Adipose tissue (tissue), 3 donors: ENCODE results near the gene TRMT44. TPM values are rescaled to one million over a fixed set of nuclear protein-coding genes. Genes with fewer than 3 reads are reported as not detected.

Experiments used
- H3K27ac ChIP-seq: one replicate; pipeline ENCODE4 v1.5.1; 2013; ENCODE audit warnings: low read depth, low read length
- WGBS, 3 donors: extraction: QIAGEN DNeasy Blood & Tissue Kit; methylation state at CpG; one replicate each; pipeline ENCODE4 v1.1.7; 2013; 5-methylcytosine and 5-hydroxymethylcytosine counted together
- polyA plus RNA-seq, 3 donors: library from polyadenylated mRNA; stranded (reverse); fragments of 200-250 nt; gene quantifications; one replicate each; pipeline ENCODE4 v1.2.3, GENCODE V29; 2013
- donor health status: healthy with polysubstance abuse.
- donor health status: Bipolar disorder and iron deficiency.
- donor health status: healthy.

The TRMT44 gene
- polyA plus RNA-seq, 3 donors, result 4.5 to 11.9 (median 5.3) TPM

- H3K27ac ChIP-seq, result no peak overlapping the region
- WGBS, 3 donors, result 81 to 83% (median 82%) methylated on average over 9 of the region's 9 CpGs
These were observed 17.2 kb downstream of the TRMT44 start for GRCh38 chr4:8457646-8458252.

- no peak overlapping the region for H3K27ac ChIP-seq
- 88 to 89% (median 89%) methylated on average over 8 of the region's 8 CpGs for WGBS, 3 donors
These were observed 19.4 kb downstream of the TRMT44 start for GRCh38 chr4:8459867-8460445.

GRCh38 chr4:8461086-8461485 is 20.5 kb downstream of the TRMT44 start:
- 96% methylated on average over 6 of the region's 6 CpGs for WGBS, 3 donors
- H3K27ac ChIP-seq, result no peak overlapping the region

- WGBS, 3 donors, result 89 to 92% (median 90%) methylated on average over 6 of the region's 6 CpGs
- no peak overlapping the region for H3K27ac ChIP-seq
These were observed 21.0 kb downstream of the TRMT44 start for GRCh38 chr4:8461616-8462015.

- H3K27ac ChIP-seq, result no peak overlapping the region
- 89 to 97% (median 96%) methylated on average over 9 of the region's 9 CpGs for WGBS, 3 donors
These were observed 23.2 kb downstream of the TRMT44 start for GRCh38 chr4:8463811-8464210.

GRCh38 chr4:8464381-8464780 is 23.8 kb downstream of the TRMT44 start:
- H3K27ac ChIP-seq, result no peak overlapping the region
- WGBS, 3 donors, result 81 to 93% (median 90%) methylated on average over 14 of the region's 14 CpGs

GRCh38 chr4:8465615-8466611 is 25.3 kb downstream of the TRMT44 start:
- WGBS, 3 donors, result 84 to 90% (median 89%) methylated on average over 30 to 31 of the region's 31 CpGs
- no peak overlapping the region for H3K27ac ChIP-seq

- no peak overlapping the region for H3K27ac ChIP-seq
- 96 to 97% (median 97%) methylated on average over 18 of the region's 18 CpGs for WGBS, 3 donors
These were observed 26.4 kb downstream of the TRMT44 start for GRCh38 chr4:8467016-8467415.

GRCh38 chr4:8468746-8469535 is 28.4 kb downstream of the TRMT44 start:
- H3K27ac ChIP-seq, result no peak overlapping the region
- 50 to 53% (median 51%) methylated on average over 21 of the region's 21 CpGs for WGBS, 3 donors

- no peak overlapping the region for H3K27ac ChIP-seq
- 90 to 96% (median 95%) methylated on average over 12 to 14 of the region's 14 CpGs for WGBS, 3 donors
These were observed 29.0 kb downstream of the TRMT44 start for GRCh38 chr4:8469550-8469949.

- 95 to 96% (median 96%) methylated on average over 14 of the region's 14 CpGs for WGBS, 3 donors
These were observed 30.0 kb downstream of the TRMT44 start for GRCh38 chr4:8470451-8471024.

GRCh38 chr4:8471211-8471875 is 30.8 kb downstream of the TRMT44 start:
- H3K27ac ChIP-seq, result no peak overlapping the region
- WGBS, 3 donors, result 85 to 86% (median 86%) methylated on average over 24 of the region's 24 CpGs

More at GRCh38 chr4:8470451-8471024, 30.0 kb downstream of the TRMT44 start:
- H3K27ac ChIP-seq, result no peak overlapping the region

GRCh38 chr4:8472158-8472688 is 31.6 kb downstream of the TRMT44 start:
- 65 to 77% (median 71%) methylated on average over 8 of the region's 8 CpGs for WGBS, 3 donors
- no peak overlapping the region for H3K27ac ChIP-seq

- no peak overlapping the region for H3K27ac ChIP-seq
- WGBS, 3 donors, result 47 to 69% (median 55%) methylated on average over 7 of the region's 7 CpGs
These were observed 32.2 kb downstream of the TRMT44 start for GRCh38 chr4:8472689-8473197.

GRCh38 chr4:8473198-8473919 is 32.8 kb downstream of the TRMT44 start:
- 67 to 84% (median 72%) methylated on average over 23 of the region's 23 CpGs for WGBS, 3 donors
- H3K27ac ChIP-seq, result no peak overlapping the region

- no peak overlapping the region for H3K27ac ChIP-seq
- WGBS, 3 donors, result 74 to 81% (median 80%) methylated on average over 20 of the region's 20 CpGs
These were observed 33.5 kb downstream of the TRMT44 start for GRCh38 chr4:8473920-8474590.
